ENCODE data around the gene PNKP. TPM values are rescaled to one million over a fixed set of nuclear protein-coding genes. Genes with fewer than 3 reads are reported as not detected.

The PNKP gene
- total and polyA plus RNA-seq, 9 of the 15 experiments (the other 6 are each of a cell fraction or from before 2014, with no cell fraction given): 2.8 to 85.4 (median 25.3) TPM

GRCh38 chr19:49869484-49870308, 2.3 kb upstream of the PNKP start (continued):
- no peak; the same call in 1 of the 2 replicates for TF ChIP-seq DPF2 (IDR thresholded peaks at IDR 0.05)
- TF ChIP-seq XRCC3 (IDR thresholded peaks at IDR 0.05): no peak
- no peak for TF ChIP-seq RB1 (IDR thresholded peaks at IDR 0.05; ENCODE audit: low read depth)
- TF ChIP-seq C11orf30 (IDR thresholded peaks at IDR 0.05; ENCODE audit: low read depth): 0 out of 2 replicates have a peak, but pooled peaks have one; percentile 10
- no peak for TF ChIP-seq E2F1 (CRISPR knock-in tag; IDR thresholded peaks at IDR 0.05)
- TF ChIP-seq HEY1 (CRISPR knock-in tag; IDR thresholded peaks at IDR 0.05; ENCODE audit: borderline replicate concordance): no peak
- TF ChIP-seq, protein P1, sequence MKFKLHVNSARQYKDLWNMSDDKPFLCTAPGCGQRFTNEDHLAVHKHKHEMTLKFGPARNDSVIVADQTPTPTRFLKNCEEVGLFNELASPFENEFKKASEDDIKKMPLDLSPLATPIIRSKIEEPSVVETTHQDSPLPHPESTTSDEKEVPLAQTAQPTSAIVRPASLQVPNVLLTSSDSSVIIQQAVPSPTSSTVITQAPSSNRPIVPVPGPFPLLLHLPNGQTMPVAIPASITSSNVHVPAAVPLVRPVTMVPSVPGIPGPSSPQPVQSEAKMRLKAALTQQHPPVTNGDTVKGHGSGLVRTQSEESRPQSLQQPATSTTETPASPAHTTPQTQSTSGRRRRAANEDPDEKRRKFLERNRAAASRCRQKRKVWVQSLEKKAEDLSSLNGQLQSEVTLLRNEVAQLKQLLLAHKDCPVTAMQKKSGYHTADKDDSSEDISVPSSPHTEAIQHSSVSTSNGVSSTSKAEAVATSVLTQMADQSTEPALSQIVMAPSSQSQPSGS (CRISPR knock-in tag; IDR thresholded peaks at IDR 0.05): no peak
- peak; percentile 84 for TF ChIP-seq CREB1 (IDR thresholded peaks at IDR 0.05)
- TF ChIP-seq CREB1 (CRISPR knock-in tag; IDR thresholded peaks at IDR 0.05): peak; percentile 91
- TF ChIP-seq SREBF1 (IDR thresholded peaks at IDR 0.05; ENCODE audit: borderline replicate concordance, low read depth, low read length): no peak
- no peak for TF ChIP-seq ZC3H8 (IDR thresholded peaks at IDR 0.05)
- TF ChIP-seq RBM22 (IDR thresholded peaks at IDR 0.05; ENCODE audit: low read depth, low read length, poor library complexity, severe bottlenecking): no peak
- TF ChIP-seq TCF7 (IDR thresholded peaks at IDR 0.05; ENCODE audit: borderline replicate concordance): no peak; the same call in 1 of the 2 replicates
- TF ChIP-seq RBBP5 (IDR thresholded peaks at IDR 0.05; ENCODE audit: borderline replicate concordance, insufficient read depth, low read length, poor library complexity, severe bottlenecking): peak; percentile 67
- TF ChIP-seq CC2D1A (IDR thresholded peaks at IDR 0.05): peak; percentile 99
- no peak for TF ChIP-seq ELK3 (CRISPR knock-in tag; IDR thresholded peaks at IDR 0.05)
- TF ChIP-seq SRSF1 (IDR thresholded peaks at IDR 0.05; ENCODE audit: low read depth, low read length): no peak
- peak in 1 of 3 experiments; percentile 65; a peak in 1 of 6 replicates for TF ChIP-seq ZBTB11 (CRISPR knock-in tag; IDR thresholded peaks at IDR 0.05)
- TF ChIP-seq ZNF780A (CRISPR knock-in tag; IDR thresholded peaks at IDR 0.05): no peak
- TF ChIP-seq NCOA4 (IDR thresholded peaks at IDR 0.05; ENCODE audit: partially characterized antibody): no peak
- peak; percentile 22 for TF ChIP-seq TAF1 (IDR thresholded peaks at IDR 0.05; ENCODE audit: control insufficient read depth, extremely low read depth, insufficient read depth, low read length, severe bottlenecking)
